Measurements from ENCODE around the gene FBXW4. TPM values are rescaled to one million over a fixed set of nuclear protein-coding genes. Genes with fewer than 3 reads are reported as not detected.

Gene FBXW4
- total RNA-seq, 2 donors from 2014 or later: 61.3 to 92.2 TPM

GRCh38 chr10:101587725-101588653, 107.0 kb downstream of the FBXW4 start, which contains the start of the genes DPCD and POLL:
DPCD (plus strand) TSS chr10:101588321; CDS start chr10:101588337, 16 bp downstream.
POLL (minus strand) TSS chr10:101588257; CDS start chr10:101587360, 897 bp downstream.
- Histone ChIP-seq H3K4me1 (replicated peaks) (peaks cover 8% of the 10 kb centered on the region), H3K36me3 (no peaks in the 10 kb centered on the region), H3K27me3 (replicated peaks; ENCODE audit: insufficient read depth) (no peaks in the 10 kb centered on the region), H3K9me3 (no peaks in the 10 kb centered on the region), H3K27ac (peak within 1 kb of the TSS; percentile 32 to 33), H3K4me3 (peak within 1 kb of the TSS; percentile 75 to 84)
- peak; percentile 94 for DNase-seq (ENCODE audit: low spot score)
- intact Hi-C loops (cut with DNase I): no loop called here
- no peak for TF ChIP-seq CTCF (IDR thresholded peaks at IDR 0.05)
- TF ChIP-seq POLR2AphosphoS5 (IDR thresholded peaks at IDR 0.05): peak; percentile 90
- TF ChIP-seq POLR2A (IDR thresholded peaks at IDR 0.05): no peak
- WGBS: under 1% methylated on average over 48 of the region's 50 CpGs

- intact Hi-C loops (cut with DNase I): no loop called here
- H3K9me3 ChIP-seq: no peaks in the 10 kb centered on the region
- H3K4me3 ChIP-seq: no peak overlapping the region
- H3K27me3 ChIP-seq (replicated peaks; ENCODE audit: insufficient read depth): no peaks in the 10 kb centered on the region
- WGBS: 93% methylated on average over 9 of the region's 9 CpGs
- peaks cover 8% of the 10 kb centered on the region for H3K4me1 ChIP-seq (replicated peaks)
- no peak for DNase-seq (ENCODE audit: low spot score)
- no peaks in the 10 kb centered on the region for H3K36me3 ChIP-seq
- TF ChIP-seq POLR2A (IDR thresholded peaks at IDR 0.05) (no peak), CTCF (IDR thresholded peaks at IDR 0.05) (no peak), POLR2AphosphoS5 (IDR thresholded peaks at IDR 0.05) (no peak)
- H3K27ac ChIP-seq: no peak overlapping the region
These were observed 109.1 kb downstream of the FBXW4 start for GRCh38 chr10:101585841-101586240.

GRCh38 chr10:101580486-101581399, 114.2 kb downstream of the FBXW4 start:
- Histone ChIP-seq H3K36me3 (peaks cover 0 to 10% of the 10 kb centered on the region in 2 donors), H3K27me3 (replicated peaks; ENCODE audit: insufficient read depth) (no peaks in the 10 kb centered on the region), H3K4me3 (no peak overlapping the region), H3K4me1 (replicated peaks) (no peaks in the 10 kb centered on the region), H3K27ac (no peak overlapping the region), H3K9me3 (no peaks in the 10 kb centered on the region)
- WGBS: 85% methylated on average over 10 of the region's 10 CpGs
- DNase-seq (ENCODE audit: low spot score): no peak
- TF ChIP-seq POLR2A (IDR thresholded peaks at IDR 0.05) (no peak), CTCF (IDR thresholded peaks at IDR 0.05) (no peak), POLR2AphosphoS5 (IDR thresholded peaks at IDR 0.05) (no peak)
- intact Hi-C loops (cut with DNase I): no loop called here

- no peak for TF ChIP-seq CTCF (IDR thresholded peaks at IDR 0.05)
- no peak for TF ChIP-seq POLR2A (IDR thresholded peaks at IDR 0.05)
- no peak for TF ChIP-seq POLR2AphosphoS5 (IDR thresholded peaks at IDR 0.05)
- 90% methylated on average over 12 of the region's 12 CpGs for WGBS
- DNase-seq (ENCODE audit: low spot score): no peak
- Histone ChIP-seq H3K9me3 (no peaks in the 10 kb centered on the region), H3K4me3 (no peak overlapping the region), H3K27me3 (replicated peaks; ENCODE audit: insufficient read depth) (no peaks in the 10 kb centered on the region), H3K4me1 (replicated peaks) (no peaks in the 10 kb centered on the region), H3K36me3 (peaks cover 0 to 10% of the 10 kb centered on the region in 2 donors), H3K27ac (no peak overlapping the region)
- intact Hi-C loops (cut with DNase I): no loop called here
These were observed 115.5 kb downstream of the FBXW4 start for GRCh38 chr10:101579516-101579870.

Data from prostate gland (tissue), 2 donors.